ENCODE measurements around the gene GRM8. TPM values are rescaled to one million over a fixed set of nuclear protein-coding genes. Genes with fewer than 3 reads are reported as not detected.

GRM8 gene
- total and polyA plus RNA-seq, 9 of the 15 experiments (the other 6 are each of a cell fraction or from before 2014, with no cell fraction given), result 0.13 TPM; not detected in 7

DNA sequence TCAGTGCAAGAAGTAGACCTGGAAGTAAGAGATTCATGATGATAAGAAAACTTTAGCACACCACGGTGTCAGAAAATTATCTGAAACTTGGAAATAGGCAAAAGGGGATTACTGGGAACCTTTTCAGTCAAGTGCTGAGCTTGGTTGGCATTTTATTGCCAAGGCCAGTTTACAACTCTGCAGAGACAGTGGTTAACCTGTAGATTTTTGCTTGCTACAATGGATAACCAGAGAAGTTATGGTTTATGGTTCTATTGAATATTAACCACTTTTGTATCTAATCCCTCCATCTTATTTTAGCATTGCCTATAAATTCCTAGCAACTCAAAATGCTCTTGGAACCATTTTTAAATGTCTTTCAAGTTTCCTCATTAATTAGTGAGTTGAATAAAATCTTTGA, 13.3 kb upstream of the GRM8 start:
- BruUV-seq (replicated peaks), result no TSS peak
- intact Hi-C loops (cut with micrococcal nuclease), result no loop called here
- in situ Hi-C loops (cut with MboI), result no loop called here
- Histone ChIP-seq H3K9me1 (ENCODE audit: control insufficient read depth, insufficient read depth, low read length) (no peaks in the 10 kb centered on the region), H3K4me1 (replicated peaks in 1 of 2; ENCODE audit: control insufficient read depth in 2 of 2, insufficient read depth in 2 of 2, low read length in 2 of 2) (no peaks in the 10 kb centered on the region), H3K36me3 (ENCODE audit: control insufficient read depth, insufficient read depth, low read length) (no peaks in the 10 kb centered on the region), H3K9me3 (replicated peaks; ENCODE audit: control insufficient read depth, insufficient read depth, low read depth, low read length) (no peaks in the 10 kb centered on the region), H2AFZ (ENCODE audit: low read depth, low read length) (no peak overlapping the region), H4K20me1 (replicated peaks; ENCODE audit: control insufficient read depth, insufficient read depth, low read length) (no peaks in the 10 kb centered on the region), H3K9ac (ENCODE audit: insufficient read depth in 1 of 2, low read depth in 2 of 2, low read length in 2 of 2) (no peak overlapping the region), H3K4me2 (ENCODE audit: insufficient read depth, low read length) (no peak overlapping the region), H3K27ac (ENCODE audit: extremely low read depth, low read depth, low read length) (no peak overlapping the region), H3K79me2 (ENCODE audit: control insufficient read depth, insufficient read depth, low read length) (no peaks in the 10 kb centered on the region), H3K27me3 (ENCODE audit: control insufficient read depth in 2 of 2, insufficient read depth in 2 of 2, low read length in 2 of 2) (peaks cover 0 to 4% of the 10 kb centered on the region in 2 experiments; a peak in 2 of 5 replicates), H3K4me3 (no peak overlapping the region)
- ATAC-seq (no peak), DNase-seq (ENCODE audit: extremely low read depth in 1 of 4, low spot score in 3 of 4) (no peak), FAIRE-seq (no peak)
- 0% methylated on average over 1 of the region's 1 CpG for WGBS (ENCODE audit: insufficient coverage, low coverage, missing lambda C conversion rate)
- POLR2A ChIA-PET, result no interaction called here
- CTCF ChIA-PET (ENCODE audit: low intra/inter-chr PET ratio), result no interaction called here
- no peak for TF ChIP-seq MXI1 (IDR thresholded peaks at IDR 0.05; ENCODE audit: low read depth, low read length)
- no peak for TF ChIP-seq SMAD1 (IDR thresholded peaks at IDR 0.05; ENCODE audit: low read depth, low read length, partially characterized antibody)
- TF ChIP-seq ATF6 (CRISPR knock-in tag; IDR thresholded peaks at IDR 0.05), result no peak
- no peak for TF ChIP-seq ATF1 (CRISPR knock-in tag; IDR thresholded peaks at IDR 0.05)
- TF ChIP-seq ATF1 (tag; IDR thresholded peaks at IDR 0.05), result no peak
- TF ChIP-seq MAFK (IDR thresholded peaks at IDR 0.05; ENCODE audit: low read length), result no peak
- no peak for TF ChIP-seq ZNF239 (CRISPR knock-in tag; IDR thresholded peaks at IDR 0.05)
- no peak for TF ChIP-seq MEF2D (tag; conservative IDR thresholded peaks at IDR 0.05; ENCODE audit: low read depth)
- no peak for TF ChIP-seq SMARCB1 (IDR thresholded peaks at IDR 0.05; ENCODE audit: insufficient read length, low read depth)
- no peak for TF ChIP-seq MAX (CRISPR knock-in tag; IDR thresholded peaks at IDR 0.05)
- TF ChIP-seq, protein P1, sequence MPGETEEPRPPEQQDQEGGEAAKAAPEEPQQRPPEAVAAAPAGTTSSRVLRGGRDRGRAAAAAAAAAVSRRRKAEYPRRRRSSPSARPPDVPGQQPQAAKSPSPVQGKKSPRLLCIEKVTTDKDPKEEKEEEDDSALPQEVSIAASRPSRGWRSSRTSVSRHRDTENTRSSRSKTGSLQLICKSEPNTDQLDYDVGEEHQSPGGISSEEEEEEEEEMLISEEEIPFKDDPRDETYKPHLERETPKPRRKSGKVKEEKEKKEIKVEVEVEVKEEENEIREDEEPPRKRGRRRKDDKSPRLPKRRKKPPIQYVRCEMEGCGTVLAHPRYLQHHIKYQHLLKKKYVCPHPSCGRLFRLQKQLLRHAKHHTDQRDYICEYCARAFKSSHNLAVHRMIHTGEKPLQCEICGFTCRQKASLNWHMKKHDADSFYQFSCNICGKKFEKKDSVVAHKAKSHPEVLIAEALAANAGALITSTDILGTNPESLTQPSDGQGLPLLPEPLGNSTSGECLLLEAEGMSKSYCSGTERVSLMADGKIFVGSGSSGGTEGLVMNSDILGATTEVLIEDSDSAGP (CRISPR knock-in tag; IDR thresholded peaks at IDR 0.05), result no peak
- TF ChIP-seq CTCF (IDR thresholded peaks at IDR 0.05 in 2 of 3, conservative IDR thresholded peaks at IDR 0.05 in 1 of 3; ENCODE audit: insufficient read depth in 2 of 3, low read depth in 1 of 3, low read length in 3 of 3), result no peak
- TF ChIP-seq SMARCA5 (IDR thresholded peaks at IDR 0.05), result no peak
- TF ChIP-seq HSF4 (CRISPR knock-in tag; IDR thresholded peaks at IDR 0.05; ENCODE audit: borderline replicate concordance), result no peak
- TF ChIP-seq TEAD1 (CRISPR knock-in tag; IDR thresholded peaks at IDR 0.05), result no peak
- TF ChIP-seq, protein P2, sequence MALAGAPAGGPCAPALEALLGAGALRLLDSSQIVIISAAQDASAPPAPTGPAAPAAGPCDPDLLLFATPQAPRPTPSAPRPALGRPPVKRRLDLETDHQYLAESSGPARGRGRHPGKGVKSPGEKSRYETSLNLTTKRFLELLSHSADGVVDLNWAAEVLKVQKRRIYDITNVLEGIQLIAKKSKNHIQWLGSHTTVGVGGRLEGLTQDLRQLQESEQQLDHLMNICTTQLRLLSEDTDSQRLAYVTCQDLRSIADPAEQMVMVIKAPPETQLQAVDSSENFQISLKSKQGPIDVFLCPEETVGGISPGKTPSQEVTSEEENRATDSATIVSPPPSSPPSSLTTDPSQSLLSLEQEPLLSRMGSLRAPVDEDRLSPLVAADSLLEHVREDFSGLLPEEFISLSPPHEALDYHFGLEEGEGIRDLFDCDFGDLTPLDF (CRISPR knock-in tag; IDR thresholded peaks at IDR 0.05), result no peak
- TF ChIP-seq, protein P3, sequence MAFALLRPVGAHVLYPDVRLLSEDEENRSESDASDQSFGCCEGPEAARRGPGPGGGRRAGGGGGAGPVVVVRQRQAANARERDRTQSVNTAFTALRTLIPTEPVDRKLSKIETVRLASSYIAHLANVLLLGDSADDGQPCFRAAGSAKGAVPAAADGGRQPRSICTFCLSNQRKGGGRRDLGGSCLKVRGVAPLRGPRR (CRISPR knock-in tag; IDR thresholded peaks at IDR 0.05), result no peak

Measured in K562 (cell line).